ENCODE measurements around the gene NTM.

NTM gene

DNA sequence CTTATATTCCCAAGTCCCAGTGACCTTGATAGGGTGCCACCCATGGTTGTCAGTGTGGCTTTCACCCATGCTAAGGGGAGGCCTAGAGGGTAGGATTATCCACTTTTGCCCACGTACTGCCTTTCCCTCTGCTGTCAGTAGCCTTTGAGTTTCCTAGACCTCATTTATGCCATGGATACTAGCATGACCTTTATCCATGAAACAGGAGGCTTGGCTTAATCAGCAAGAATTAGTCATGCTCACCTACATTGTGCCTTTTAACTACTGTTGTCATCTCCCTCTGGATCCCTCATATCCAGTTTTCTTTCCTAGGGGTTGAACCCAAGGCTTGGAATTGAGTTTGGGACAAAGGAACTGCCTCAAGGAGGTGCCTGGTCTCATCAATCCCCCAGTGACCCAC, 716.7 kb downstream of the NTM start:
- no peak overlapping the region for H3K27ac ChIP-seq
- TF ChIP-seq, protein P1, sequence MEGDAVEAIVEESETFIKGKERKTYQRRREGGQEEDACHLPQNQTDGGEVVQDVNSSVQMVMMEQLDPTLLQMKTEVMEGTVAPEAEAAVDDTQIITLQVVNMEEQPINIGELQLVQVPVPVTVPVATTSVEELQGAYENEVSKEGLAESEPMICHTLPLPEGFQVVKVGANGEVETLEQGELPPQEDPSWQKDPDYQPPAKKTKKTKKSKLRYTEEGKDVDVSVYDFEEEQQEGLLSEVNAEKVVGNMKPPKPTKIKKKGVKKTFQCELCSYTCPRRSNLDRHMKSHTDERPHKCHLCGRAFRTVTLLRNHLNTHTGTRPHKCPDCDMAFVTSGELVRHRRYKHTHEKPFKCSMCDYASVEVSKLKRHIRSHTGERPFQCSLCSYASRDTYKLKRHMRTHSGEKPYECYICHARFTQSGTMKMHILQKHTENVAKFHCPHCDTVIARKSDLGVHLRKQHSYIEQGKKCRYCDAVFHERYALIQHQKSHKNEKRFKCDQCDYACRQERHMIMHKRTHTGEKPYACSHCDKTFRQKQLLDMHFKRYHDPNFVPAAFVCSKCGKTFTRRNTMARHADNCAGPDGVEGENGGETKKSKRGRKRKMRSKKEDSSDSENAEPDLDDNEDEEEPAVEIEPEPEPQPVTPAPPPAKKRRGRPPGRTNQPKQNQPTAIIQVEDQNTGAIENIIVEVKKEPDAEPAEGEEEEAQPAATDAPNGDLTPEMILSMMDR (IDR thresholded peaks at IDR 0.05): no peak
- TF ChIP-seq ZFX (IDR thresholded peaks at IDR 0.05; ENCODE audit: borderline replicate concordance): no peak

DNA sequence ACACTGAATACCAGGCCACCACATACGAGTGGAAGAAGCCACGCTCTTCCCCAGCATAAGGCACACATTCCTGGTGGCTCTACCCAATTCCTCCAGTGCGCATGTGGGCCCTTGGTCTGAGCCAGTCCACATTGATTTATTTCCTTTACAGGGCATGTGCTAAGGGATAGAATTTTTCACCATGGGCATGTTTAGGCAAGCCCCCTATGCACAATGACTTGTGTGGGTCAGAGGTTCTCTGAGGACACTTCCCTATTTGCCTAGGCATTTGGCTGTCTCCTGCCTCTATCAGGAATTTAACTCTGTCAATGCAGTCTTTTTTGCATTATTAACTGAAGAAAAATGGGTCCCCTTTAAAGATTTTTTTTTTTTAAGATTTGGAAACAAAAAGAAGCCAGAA, 718.1 kb downstream of the NTM start:
- H3K27ac ChIP-seq: no peak overlapping the region
- TF ChIP-seq, protein P1 (IDR thresholded peaks at IDR 0.05): no peak
- TF ChIP-seq ZFX (IDR thresholded peaks at IDR 0.05; ENCODE audit: borderline replicate concordance): no peak

DNA sequence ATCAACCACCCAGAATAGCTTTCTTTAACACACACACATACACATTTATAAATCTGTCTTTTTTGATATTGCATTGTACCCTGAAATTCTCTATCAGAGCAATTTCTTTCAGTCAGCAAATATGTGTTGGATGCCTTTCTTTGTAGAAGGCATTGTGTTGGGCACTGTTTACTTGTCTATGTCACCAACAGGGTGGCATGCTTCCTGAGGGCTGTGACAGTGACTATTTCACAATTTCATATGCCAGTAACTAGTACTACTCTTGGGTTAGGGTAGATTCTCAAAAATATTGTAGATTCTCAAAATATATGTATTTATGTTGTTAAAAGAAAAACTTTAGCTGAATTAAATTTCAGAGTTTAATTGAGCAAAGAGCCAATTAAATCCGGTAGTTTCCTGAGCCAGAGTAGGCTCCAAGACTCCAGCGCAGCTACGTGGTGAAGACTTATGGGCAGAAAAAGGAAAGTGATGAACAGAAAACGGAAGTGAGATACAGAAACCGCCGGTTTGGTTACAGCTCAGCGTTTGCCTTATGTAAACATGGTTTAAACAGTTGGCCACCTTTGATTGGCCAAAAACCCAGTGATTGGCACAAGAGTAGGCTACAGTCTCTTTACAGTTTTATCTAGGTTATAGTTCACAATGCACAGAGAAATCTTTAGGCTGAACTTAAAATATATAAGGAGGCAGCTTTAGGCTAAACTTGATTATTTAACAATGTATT, 723.3 kb downstream of the NTM start:
- no peak overlapping the region for H3K27ac ChIP-seq
- TF ChIP-seq ZFX (IDR thresholded peaks at IDR 0.05; ENCODE audit: borderline replicate concordance): no peak
- TF ChIP-seq, protein P1 (IDR thresholded peaks at IDR 0.05): no peak

DNA sequence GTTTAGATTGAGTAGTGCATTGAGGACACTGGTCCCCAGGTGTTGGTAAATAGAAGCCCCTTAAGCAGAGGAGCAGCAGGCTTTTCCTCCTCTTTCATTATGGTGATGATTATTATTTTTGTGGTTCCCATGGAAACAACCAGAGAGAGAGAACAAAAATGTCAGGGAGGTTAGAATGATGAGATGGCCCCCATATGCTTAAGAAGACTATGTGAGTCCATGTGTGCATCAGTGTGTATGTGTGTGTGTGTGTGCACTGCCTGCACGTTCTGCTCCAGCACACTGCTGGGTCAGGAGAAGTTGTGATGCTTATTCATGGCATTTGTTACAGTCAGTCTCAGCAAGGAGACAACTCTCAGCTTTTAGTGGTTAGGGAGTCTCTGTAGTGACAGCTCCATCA, 724.2 kb downstream of the NTM start:
- TF ChIP-seq, protein P1 (IDR thresholded peaks at IDR 0.05): no peak
- TF ChIP-seq ZFX (IDR thresholded peaks at IDR 0.05; ENCODE audit: borderline replicate concordance): no peak
- H3K27ac ChIP-seq: no peak overlapping the region

DNA sequence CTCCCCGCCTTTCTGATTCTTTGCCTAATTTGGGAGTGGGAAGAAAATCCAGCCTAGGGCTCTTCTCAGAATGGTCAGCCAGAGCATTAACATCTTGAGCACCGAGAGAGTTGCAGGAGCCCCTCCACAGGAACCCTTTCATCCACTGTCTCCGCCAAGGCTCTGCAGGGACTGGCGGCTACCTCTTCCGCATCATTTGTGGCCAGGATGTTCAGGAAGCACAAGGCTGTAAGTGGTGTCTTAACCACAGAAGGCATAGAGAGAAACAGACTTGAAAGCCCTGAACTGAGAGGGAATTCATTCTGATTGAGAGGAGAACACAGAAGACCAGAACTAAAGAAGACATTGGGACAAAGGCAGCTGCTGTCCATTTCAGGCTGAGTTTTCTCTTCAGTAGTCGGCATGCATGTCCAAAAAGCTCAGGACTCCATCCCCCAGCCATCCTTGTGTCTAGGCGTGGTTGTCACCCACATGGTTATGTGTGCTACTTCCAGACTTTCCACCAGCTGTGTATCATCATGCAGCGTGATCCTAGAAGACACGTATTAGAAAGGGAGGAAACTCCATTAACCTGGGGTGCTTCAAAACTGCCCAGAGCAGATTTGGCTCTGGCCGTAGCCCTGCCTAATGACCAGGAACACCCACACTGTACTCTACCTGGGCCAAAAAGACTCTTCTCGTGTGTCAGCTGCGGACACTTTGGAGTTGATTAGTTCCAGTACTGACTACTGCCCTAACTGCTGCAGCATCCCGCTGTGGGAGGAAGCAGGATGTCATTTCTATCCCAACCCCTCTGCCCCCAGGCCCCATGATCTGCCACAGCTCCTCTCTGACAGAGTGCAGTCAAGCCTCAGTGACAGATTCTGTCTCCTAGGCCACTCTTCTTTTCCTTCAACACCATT, 725.1 kb downstream of the NTM start:
- H3K27ac ChIP-seq: no peak overlapping the region
- TF ChIP-seq, protein P1 (IDR thresholded peaks at IDR 0.05): no peak
- no peak for TF ChIP-seq ZFX (IDR thresholded peaks at IDR 0.05; ENCODE audit: borderline replicate concordance)

DNA sequence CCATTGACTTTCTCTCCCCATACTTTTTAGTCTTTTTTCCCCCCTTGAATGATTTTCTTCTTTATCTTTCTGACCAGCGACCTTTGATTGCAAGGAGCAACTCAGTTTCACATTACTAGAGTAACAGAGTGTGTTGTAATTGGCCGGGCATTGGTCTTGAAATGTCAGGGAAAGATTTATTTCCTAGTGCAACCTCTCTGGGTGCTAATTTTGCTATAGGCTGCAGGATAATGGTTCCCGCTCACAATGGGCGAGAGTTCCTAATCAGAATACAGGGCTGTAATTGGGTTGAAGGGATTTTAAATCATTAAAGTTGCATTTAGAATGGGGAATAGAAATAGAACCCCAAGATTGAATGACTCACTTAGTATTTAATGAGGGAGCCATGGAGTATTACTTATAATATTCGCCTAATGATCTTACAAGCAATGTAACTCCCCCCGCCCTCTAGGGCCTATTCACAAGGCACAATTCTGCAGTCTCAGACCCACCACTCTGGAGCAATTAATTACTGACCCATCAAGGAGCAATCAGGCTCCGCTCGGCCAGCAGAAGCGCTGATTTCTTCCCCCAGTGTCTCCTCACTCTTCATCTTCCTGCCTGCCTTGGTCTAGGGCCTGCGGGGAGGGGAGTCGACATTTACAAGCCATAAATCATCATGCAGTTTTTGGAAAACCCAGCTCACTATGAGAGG, 725.9 kb downstream of the NTM start:
- TF ChIP-seq, protein P1 (IDR thresholded peaks at IDR 0.05): no peak
- TF ChIP-seq ZFX (IDR thresholded peaks at IDR 0.05; ENCODE audit: borderline replicate concordance): no peak
- H3K27ac ChIP-seq: no peak overlapping the region
